Type B pancreatic cell (in vitro differentiated cells): ENCODE data around the gene CENPL. TPM values are rescaled to one million over a fixed set of nuclear protein-coding genes. Genes with fewer than 3 reads are reported as not detected.
"Not testable (repeated sequence)": the region's sequence is repeated elsewhere in the genome, so short reads cannot be mapped to it uniquely, and the experiment has no call there.

Experiments used
- DNase-seq: peaks from one replicate; pipeline ENCODE4 v3.0.0; 2021; ENCODE audit warnings: mixed read lengths; ENCODE audit not compliant: unreplicated experiment; ENCODE audit errors: extremely low spot score
- H3K27ac Mint-ChIP-seq: 2 replicates; pipeline ENCODE4 v1.8.0; 2021; ENCODE audit warnings: mild to moderate bottlenecking, mixed read lengths
- H3K27me3 Mint-ChIP-seq: 2 replicates; pipeline ENCODE4 v1.8.0; 2021; ENCODE audit warnings: mixed read lengths
- H3K36me3 Mint-ChIP-seq: 2 replicates; pipeline ENCODE4 v1.8.0; 2021; ENCODE audit warnings: mixed read lengths
- H3K4me1 Mint-ChIP-seq: one replicate; pipeline ENCODE4 v1.8.0; 2021; ENCODE audit warnings: mixed read lengths; ENCODE audit not compliant: unreplicated experiment
- H3K4me3 Mint-ChIP-seq: 2 replicates; pipeline ENCODE4 v1.8.0; 2021; ENCODE audit warnings: mild to moderate bottlenecking, mixed read lengths
- H3K9me3 Mint-ChIP-seq: 2 replicates; pipeline ENCODE4 v1.8.0; 2021; ENCODE audit warnings: mixed read lengths
- CTCF ChIP-seq: fragments of 200-600 bp; sonication (generic); conservative IDR thresholded peaks from 2 replicates; pipeline ENCODE4 v1.5.0; 2021; ENCODE audit warnings: antibody characterized with exemption, mild to moderate bottlenecking
- total RNA-seq: library from RNA; stranded (reverse); gene quantifications from 2 replicates; pipeline ENCODE4 v1.2.1, GENCODE V29; 2021; ENCODE audit warnings: low replicate concordance

Gene CENPL
- total RNA-seq, 1 donor from 2014 or later: 14.1 TPM

DNA sequence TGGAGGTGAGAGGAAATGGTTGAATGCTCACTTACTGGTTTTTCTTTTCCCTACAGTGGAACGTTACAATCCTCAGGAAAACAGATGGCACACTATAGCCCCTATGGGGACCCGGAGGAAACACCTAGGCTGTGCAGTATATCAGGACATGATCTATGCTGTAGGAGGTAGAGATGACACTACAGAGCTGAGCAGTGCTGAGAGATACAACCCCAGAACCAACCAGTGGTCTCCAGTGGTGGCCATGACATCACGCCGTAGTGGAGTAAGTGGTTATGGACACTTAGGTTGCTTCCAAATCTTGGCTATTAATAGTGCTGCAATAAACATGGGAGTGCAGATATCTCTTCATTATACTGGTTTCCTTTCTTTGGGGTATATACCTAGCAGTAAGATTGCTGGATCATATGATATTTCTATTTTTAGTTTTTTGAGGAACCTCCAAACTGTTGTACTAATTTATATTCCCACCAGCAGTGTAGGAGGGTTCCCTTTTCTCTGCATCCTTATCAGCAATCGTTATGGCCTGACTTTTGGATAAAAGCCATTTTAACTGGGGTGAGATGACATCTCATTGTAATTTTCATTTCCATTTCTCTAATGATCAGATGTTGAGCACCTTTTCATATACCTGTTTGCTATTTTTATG lies 49.0 kb downstream of the CENPL start:
- peaks cover 52% of the 10 kb centered on the region for H3K36me3 Mint-ChIP-seq
- no peak overlapping the region for H3K4me3 Mint-ChIP-seq
- H3K4me1 Mint-ChIP-seq: no peaks in the 10 kb centered on the region
- no peaks in the 10 kb centered on the region for H3K27me3 Mint-ChIP-seq
- no peak for TF ChIP-seq CTCF
- DNase-seq: no peak
- H3K9me3 Mint-ChIP-seq: no peaks in the 10 kb centered on the region
- no peak overlapping the region for H3K27ac Mint-ChIP-seq

GRCh38 chr1:173771560-173771959 lies 53.1 kb downstream of the CENPL start:
- no peaks in the 10 kb centered on the region for H3K27me3 Mint-ChIP-seq
- H3K9me3 Mint-ChIP-seq: no peaks in the 10 kb centered on the region
- TF ChIP-seq CTCF: no peak
- H3K4me3 Mint-ChIP-seq: no peak overlapping the region
- no peak for DNase-seq
- H3K36me3 Mint-ChIP-seq: peaks cover 43% of the 10 kb centered on the region
- H3K27ac Mint-ChIP-seq: no peak overlapping the region
- H3K4me1 Mint-ChIP-seq: no peaks in the 10 kb centered on the region

- H3K4me3 Mint-ChIP-seq, H3K27ac Mint-ChIP-seq, H3K4me1 Mint-ChIP-seq, H3K9me3 Mint-ChIP-seq, H3K27me3 Mint-ChIP-seq, DNase-seq: not testable (repeated sequence)
- H3K36me3 Mint-ChIP-seq: peaks cover 31% of the 10 kb centered on the region
Measured at GRCh38 chr1:173770330-173770729, 54.4 kb downstream of the CENPL start.

- H3K27ac Mint-ChIP-seq: no peak overlapping the region
- H3K27me3 Mint-ChIP-seq: no peaks in the 10 kb centered on the region
- peaks cover 3% of the 10 kb centered on the region for H3K9me3 Mint-ChIP-seq
- H3K4me1 Mint-ChIP-seq: no peaks in the 10 kb centered on the region
- no peak for TF ChIP-seq CTCF
- DNase-seq: no peak
- no peak overlapping the region for H3K4me3 Mint-ChIP-seq
- H3K36me3 Mint-ChIP-seq: peaks cover 34% of the 10 kb centered on the region
Measured at GRCh38 chr1:173768827-173769226, 55.9 kb downstream of the CENPL start.

DNA sequence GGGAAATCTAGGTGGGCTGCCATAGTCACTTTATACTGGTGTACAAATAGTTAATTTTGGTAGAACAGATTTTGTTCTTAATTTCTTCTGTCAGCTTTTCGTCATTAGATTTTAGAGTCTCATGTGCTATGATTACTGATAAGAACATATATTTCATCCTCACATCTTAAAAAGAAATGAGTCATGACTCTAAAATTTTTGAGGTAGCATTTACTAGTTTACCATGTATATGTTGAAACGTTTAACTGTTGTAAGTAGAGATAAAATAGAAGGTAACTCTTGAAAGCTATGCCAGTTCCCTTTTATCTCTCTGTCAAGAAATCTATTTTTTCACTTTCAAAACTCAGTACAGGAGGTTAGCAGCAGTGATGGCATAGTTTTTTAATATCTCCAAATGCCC lies 56.5 kb downstream of the CENPL start:
- TF ChIP-seq CTCF: no peak
- Mint-ChIP-seq H3K27ac (no peak overlapping the region), H3K36me3 (peaks cover 41% of the 10 kb centered on the region), H3K27me3 (no peaks in the 10 kb centered on the region), H3K4me1 (no peaks in the 10 kb centered on the region), H3K9me3 (peaks cover 9% of the 10 kb centered on the region), H3K4me3 (no peak overlapping the region)
- DNase-seq: no peak

GRCh38 chr1:173764331-173764730 lies 60.4 kb downstream of the CENPL start:
- Mint-ChIP-seq H3K36me3 (peaks cover 65% of the 10 kb centered on the region), H3K9me3 (peaks cover 31% of the 10 kb centered on the region)
- H3K27ac Mint-ChIP-seq, H3K4me1 Mint-ChIP-seq, DNase-seq, H3K27me3 Mint-ChIP-seq, H3K4me3 Mint-ChIP-seq: not testable (repeated sequence)

DNA sequence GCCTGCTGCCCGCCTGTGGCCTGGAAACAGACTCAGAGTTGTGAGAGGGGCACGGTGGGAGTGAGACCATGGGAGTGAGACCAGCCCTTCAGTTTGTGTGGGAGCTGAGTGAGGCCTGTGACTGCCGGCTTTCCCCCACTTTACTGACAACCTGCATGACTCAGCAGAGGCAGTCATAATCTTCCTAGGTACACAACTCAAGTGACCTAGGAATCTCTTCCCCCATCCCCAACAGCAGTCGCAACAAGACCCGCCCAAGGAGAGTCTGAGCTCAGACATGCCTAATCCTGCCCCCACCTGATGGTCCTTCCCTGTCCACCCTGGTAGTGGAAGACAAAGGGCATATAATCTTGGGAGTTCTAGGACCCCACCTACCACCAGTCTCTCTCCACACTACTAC lies 65.7 kb downstream of the CENPL start:
- no peaks in the 10 kb centered on the region for H3K27me3 Mint-ChIP-seq
- peaks cover 32% of the 10 kb centered on the region for H3K9me3 Mint-ChIP-seq
- peaks cover 74% of the 10 kb centered on the region for H3K36me3 Mint-ChIP-seq

More for the DNA sequence above, 65.7 kb downstream of the CENPL start:
- DNase-seq: no peak
- no peak for TF ChIP-seq CTCF
- no peak overlapping the region for H3K27ac Mint-ChIP-seq
- no peak overlapping the region for H3K4me3 Mint-ChIP-seq
- H3K4me1 Mint-ChIP-seq: no peaks in the 10 kb centered on the region
